ENCODE results near the gene CCSER1. TPM values are rescaled to one million over a fixed set of nuclear protein-coding genes. Genes with fewer than 3 reads are reported as not detected.

Gene CCSER1
- polyA plus RNA-seq, 1 experiment: not detected

DNA sequence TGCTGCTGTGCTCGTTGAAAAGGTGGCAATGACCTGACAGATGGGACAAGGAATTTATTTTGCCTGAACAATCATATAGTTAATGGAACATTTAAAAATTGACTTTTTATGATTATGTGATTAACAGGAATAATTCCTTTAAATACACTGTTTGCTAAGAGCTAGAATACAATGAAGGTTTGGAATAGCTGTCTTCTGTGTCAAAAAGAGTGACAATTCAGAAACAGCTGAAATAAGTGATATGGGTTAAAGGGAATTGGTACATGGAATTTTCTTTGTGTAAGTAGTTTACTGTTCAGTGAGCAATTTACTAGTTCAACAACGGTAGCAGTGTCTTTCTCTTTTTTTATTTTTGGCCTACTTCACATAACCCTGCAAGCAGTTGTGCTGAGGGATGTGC is 1093.1 kb downstream of the CCSER1 start:
- Histone ChIP-seq H3K36me3 (ENCODE audit: control insufficient read depth, insufficient read depth, low read length) (no peaks in the 10 kb centered on the region), H3K27me3 (ENCODE audit: control insufficient read depth, insufficient read depth, low read length) (no peaks in the 10 kb centered on the region), H3K4me3 (ENCODE audit: low read depth, low read length) (no peak overlapping the region)
- TF ChIP-seq, protein P1, sequence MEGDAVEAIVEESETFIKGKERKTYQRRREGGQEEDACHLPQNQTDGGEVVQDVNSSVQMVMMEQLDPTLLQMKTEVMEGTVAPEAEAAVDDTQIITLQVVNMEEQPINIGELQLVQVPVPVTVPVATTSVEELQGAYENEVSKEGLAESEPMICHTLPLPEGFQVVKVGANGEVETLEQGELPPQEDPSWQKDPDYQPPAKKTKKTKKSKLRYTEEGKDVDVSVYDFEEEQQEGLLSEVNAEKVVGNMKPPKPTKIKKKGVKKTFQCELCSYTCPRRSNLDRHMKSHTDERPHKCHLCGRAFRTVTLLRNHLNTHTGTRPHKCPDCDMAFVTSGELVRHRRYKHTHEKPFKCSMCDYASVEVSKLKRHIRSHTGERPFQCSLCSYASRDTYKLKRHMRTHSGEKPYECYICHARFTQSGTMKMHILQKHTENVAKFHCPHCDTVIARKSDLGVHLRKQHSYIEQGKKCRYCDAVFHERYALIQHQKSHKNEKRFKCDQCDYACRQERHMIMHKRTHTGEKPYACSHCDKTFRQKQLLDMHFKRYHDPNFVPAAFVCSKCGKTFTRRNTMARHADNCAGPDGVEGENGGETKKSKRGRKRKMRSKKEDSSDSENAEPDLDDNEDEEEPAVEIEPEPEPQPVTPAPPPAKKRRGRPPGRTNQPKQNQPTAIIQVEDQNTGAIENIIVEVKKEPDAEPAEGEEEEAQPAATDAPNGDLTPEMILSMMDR (IDR thresholded peaks at IDR 0.05; ENCODE audit: insufficient read depth, low read depth, low read length): no peak
- ChIA-PET CTCF (no interaction called here), POLR2A (no interaction called here)
- no peak for DNase-seq (ENCODE audit: low read depth)

- no peak for DNase-seq (ENCODE audit: low read depth)
- ChIA-PET POLR2A (no interaction called here), CTCF (no interaction called here)
- H3K4me3 ChIP-seq (ENCODE audit: low read depth, low read length): no peak overlapping the region
- H3K27me3 ChIP-seq (ENCODE audit: control insufficient read depth, insufficient read depth, low read length): no peaks in the 10 kb centered on the region
- no peaks in the 10 kb centered on the region for H3K36me3 ChIP-seq (ENCODE audit: control insufficient read depth, insufficient read depth, low read length)
- TF ChIP-seq, protein P1 (IDR thresholded peaks at IDR 0.05; ENCODE audit: insufficient read depth, low read depth, low read length): no peak
Measured at GRCh38 chr4:91222014-91222413, 1094.8 kb downstream of the CCSER1 start.

DNA sequence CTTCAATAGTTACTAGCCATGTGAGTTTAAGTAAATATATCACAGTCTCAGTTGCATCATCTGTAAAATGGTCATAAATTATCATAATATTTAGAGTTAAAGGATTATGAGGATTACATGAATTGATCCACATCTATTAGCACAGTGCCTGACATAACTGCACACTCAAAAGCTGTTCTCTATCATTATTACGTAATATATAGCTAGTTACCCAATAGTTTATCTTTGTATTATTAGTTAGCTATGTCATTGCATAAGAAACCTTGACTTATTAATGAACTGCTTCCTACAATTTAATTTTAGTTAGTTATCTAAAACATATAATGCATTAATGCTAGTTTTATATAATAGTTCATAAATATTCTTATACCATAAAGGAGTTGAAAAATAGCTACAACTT is 1099.7 kb downstream of the CCSER1 start:
- no peak for DNase-seq (ENCODE audit: low read depth)
- Histone ChIP-seq H3K4me3 (ENCODE audit: low read depth, low read length) (no peak overlapping the region), H3K36me3 (ENCODE audit: control insufficient read depth, insufficient read depth, low read length) (no peaks in the 10 kb centered on the region), H3K27me3 (ENCODE audit: control insufficient read depth, insufficient read depth, low read length) (no peaks in the 10 kb centered on the region)
- TF ChIP-seq, protein P1 (IDR thresholded peaks at IDR 0.05; ENCODE audit: insufficient read depth, low read depth, low read length): no peak
- POLR2A ChIA-PET: no interaction called here
- CTCF ChIA-PET: no interaction called here

DNA sequence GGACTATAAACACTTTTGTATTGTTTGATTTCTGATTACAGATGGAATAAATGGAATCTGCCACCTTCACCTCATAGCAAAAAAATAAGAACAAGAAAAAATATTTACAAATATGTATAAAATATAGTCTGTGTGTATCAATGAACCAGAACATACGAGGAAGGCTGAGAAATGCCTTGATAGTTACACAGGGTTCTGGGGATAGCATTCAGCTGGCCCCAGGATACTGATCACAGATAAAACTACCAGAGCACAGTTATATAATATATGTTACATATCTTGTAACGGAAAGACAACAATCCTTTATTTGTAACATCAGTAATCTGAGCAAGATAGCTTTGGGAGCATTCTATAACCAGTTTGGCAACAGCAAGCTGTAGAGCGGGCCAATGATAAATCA is 1101.5 kb downstream of the CCSER1 start:
- Histone ChIP-seq H3K27me3 (ENCODE audit: control insufficient read depth, insufficient read depth, low read length) (no peaks in the 10 kb centered on the region), H3K4me3 (ENCODE audit: low read depth, low read length) (no peak overlapping the region), H3K36me3 (ENCODE audit: control insufficient read depth, insufficient read depth, low read length) (no peaks in the 10 kb centered on the region)
- ChIA-PET POLR2A (no interaction called here), CTCF (no interaction called here)
- TF ChIP-seq, protein P1 (IDR thresholded peaks at IDR 0.05; ENCODE audit: insufficient read depth, low read depth, low read length): no peak
- DNase-seq (ENCODE audit: low read depth): no peak

DNA sequence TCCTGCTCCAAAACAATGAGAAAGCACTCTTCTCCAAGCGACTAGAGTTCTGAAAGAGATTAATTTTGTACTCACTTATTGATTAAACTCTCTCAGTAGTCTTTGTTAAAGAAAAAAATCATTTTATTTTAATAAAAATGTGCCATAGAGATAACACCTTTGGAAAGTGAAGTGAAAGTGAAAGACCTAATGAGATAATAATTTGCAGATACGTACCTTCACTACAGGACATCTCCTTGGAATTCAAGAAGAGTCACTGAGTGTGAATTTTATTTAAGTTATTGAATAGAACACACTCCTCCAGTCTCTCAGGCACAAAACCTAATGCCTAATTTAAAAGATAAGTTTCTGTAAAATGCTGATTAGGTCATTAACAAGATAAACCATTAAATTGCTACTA is 1106.0 kb downstream of the CCSER1 start:
- CTCF ChIA-PET: no interaction called here
- Histone ChIP-seq H3K4me3 (ENCODE audit: low read depth, low read length) (no peak overlapping the region), H3K27me3 (ENCODE audit: control insufficient read depth, insufficient read depth, low read length) (no peaks in the 10 kb centered on the region), H3K36me3 (ENCODE audit: control insufficient read depth, insufficient read depth, low read length) (no peaks in the 10 kb centered on the region)
- POLR2A ChIA-PET: no interaction called here
- DNase-seq (ENCODE audit: low read depth): no peak
- TF ChIP-seq, protein P1 (IDR thresholded peaks at IDR 0.05; ENCODE audit: insufficient read depth, low read depth, low read length): no peak

Measured in BJ (cell line).